IMR-90 (cell line): ENCODE data around the gene TMEM221. TPM values are rescaled to one million over a fixed set of nuclear protein-coding genes. Genes with fewer than 3 reads are reported as not detected.

Source experiments
- ATAC-seq: fragments of 200-7000 bp; cut with Tn5 transposase; 2 replicates; pipeline ENCODE4 v1.9.1; 2020; ENCODE audit warnings: low read depth, mild to moderate bottlenecking, moderate library complexity
- BruUV-seq: library from RNA; stranded (reverse); fragments of 400-500 nt; replicated peaks from 2 replicates; lab custom pipeline; 2021; lab: Mats Ljungman, UMichigan
- CTCF ChIA-PET: fragments of 300-600 bp; formaldehyde crosslinking; extraction: SDS; loops from one replicate; lab custom pipeline; 2021; ENCODE audit warnings: antibody characterized with exemption; lab: Yijun Ruan, JAX
- POLR2A ChIA-PET: fragments of 300-600 bp; sonication (Branson Sonifier 250); formaldehyde crosslinking; loops from one replicate; lab custom pipeline; 2022; ENCODE audit warnings: antibody characterized with exemption; ENCODE audit not compliant: unreplicated experiment; lab: Charles Lee
- DNase-seq: peaks from one replicate; pipeline ENCODE4 v3.0.0; 2013
- H2AFZ ChIP-seq: replicated peaks from 2 replicates; pipeline ENCODE3; 2013; ENCODE audit warnings: low read length, mild to moderate bottlenecking; ENCODE audit not compliant: poor library complexity
- H2AK5ac ChIP-seq: 2 replicates; pipeline ENCODE4 v1.6.1; 2013; ENCODE audit warnings: low read depth, low read length, inconsistent platforms
- H2AK9ac ChIP-seq: replicated peaks from 2 replicates; pipeline ENCODE3; 2013; ENCODE audit warnings: mild to moderate bottlenecking, low read depth, low read length, moderate library complexity; ENCODE audit not compliant: poor library complexity
- H2BK120ac ChIP-seq: 2 replicates; pipeline ENCODE4 v1.6.1; 2013; ENCODE audit warnings: low read depth, low read length, inconsistent platforms
- H2BK15ac ChIP-seq: 3 replicates; pipeline ENCODE4 v1.6.1; 2013; ENCODE audit warnings: low read depth, low read length, inconsistent platforms
- H2BK20ac ChIP-seq: 2 replicates; pipeline ENCODE4 v1.6.1; 2013; ENCODE audit warnings: low read depth, mild to moderate bottlenecking, inconsistent platforms, low read length, moderate library complexity
- H2BK5ac ChIP-seq: 2 replicates; pipeline ENCODE4 v1.6.1; 2013; ENCODE audit warnings: mild to moderate bottlenecking, low read depth, low read length, inconsistent platforms; ENCODE audit not compliant: poor library complexity, severe bottlenecking
- H3K14ac ChIP-seq: replicated peaks from 2 replicates; pipeline ENCODE4 v1.6.1; 2013; ENCODE audit warnings: low read depth, low read length, inconsistent platforms
- H3K18ac ChIP-seq: 2 replicates; pipeline ENCODE4 v1.6.1; 2013; ENCODE audit warnings: low read depth, low read length, control low read depth
- H3K23ac ChIP-seq: 2 replicates; pipeline ENCODE4 v1.6.1; 2013; ENCODE audit warnings: low read depth, low read length, inconsistent platforms
- H3K27ac ChIP-seq: 2 replicates; pipeline ENCODE4 v1.5.1; 2013; ENCODE audit warnings: mild to moderate bottlenecking, control low read depth, low read length; ENCODE audit not compliant: insufficient read depth
- H3K27me3 ChIP-seq: 2 replicates; pipeline ENCODE4 v1.6.1; 2013; ENCODE audit warnings: low read length; ENCODE audit not compliant: control insufficient read depth, insufficient read depth
- H3K36me3 ChIP-seq: 2 replicates; pipeline ENCODE4 v1.6.1; 2013; ENCODE audit warnings: low read length, mixed read lengths; ENCODE audit not compliant: control insufficient read depth, insufficient read depth
- H3K4ac ChIP-seq: 2 replicates; pipeline ENCODE4 v1.6.1; 2013; ENCODE audit warnings: low read depth, low read length, inconsistent platforms
- H3K4me1 ChIP-seq: 2 replicates; pipeline ENCODE4 v1.6.1; 2013; ENCODE audit warnings: low read length, mixed read lengths; ENCODE audit not compliant: control insufficient read depth, insufficient read depth
- H3K4me2 ChIP-seq: 2 replicates; pipeline ENCODE4 v1.6.1; 2013; ENCODE audit warnings: low read depth, mild to moderate bottlenecking, control low read depth, low read length, moderate library complexity
- H3K4me3 ChIP-seq: 2 replicates; pipeline ENCODE4 v1.5.1; 2013; ENCODE audit warnings: low read depth, mild to moderate bottlenecking, control low read depth, low read length, moderate library complexity; ENCODE audit not compliant: insufficient read depth
- H3K56ac ChIP-seq: 2 replicates; pipeline ENCODE4 v1.6.1; 2013; ENCODE audit warnings: low read length, inconsistent platforms; ENCODE audit not compliant: insufficient read depth; ENCODE audit errors: extremely low read depth
- H3K79me1 ChIP-seq, 2 experiments: 2 replicates each; pipeline ENCODE4 v1.6.1; 2013; ENCODE audit warnings: low read length in 2 of 2, inconsistent platforms in 1 of 2, low read depth in 1 of 2
- H3K9ac ChIP-seq: 2 replicates; pipeline ENCODE4 v1.6.1; 2013; ENCODE audit warnings: low read depth, low read length, control low read depth
- H3K9me1 ChIP-seq: 2 replicates; pipeline ENCODE4 v1.6.1; 2013; ENCODE audit warnings: low read length, inconsistent platforms; ENCODE audit not compliant: insufficient read depth
- H3K9me3 ChIP-seq: 2 replicates; pipeline ENCODE4 v1.6.1; 2013; ENCODE audit warnings: low read length; ENCODE audit not compliant: control insufficient read depth, insufficient read depth
- H4K20me1 ChIP-seq: 2 replicates; pipeline ENCODE4 v1.6.1; 2013; ENCODE audit warnings: low read length, inconsistent platforms; ENCODE audit not compliant: insufficient read depth
- H4K5ac ChIP-seq: 2 replicates; pipeline ENCODE4 v1.6.1; 2013; ENCODE audit warnings: mild to moderate bottlenecking, low read depth, low read length, control low read depth
- H4K8ac ChIP-seq, 2 experiments: 2 replicates each; pipeline ENCODE4 v1.6.1; 2013; ENCODE audit warnings: low read depth in 2 of 2, low read length in 2 of 2, control low read depth in 1 of 2, inconsistent platforms in 1 of 2
- H4K91ac ChIP-seq: 2 replicates; pipeline ENCODE4 v1.6.1; 2013; ENCODE audit warnings: low read depth, low read length, inconsistent platforms; ENCODE audit not compliant: insufficient read depth
- BHLHE40 ChIP-seq: fragments of 150-350 bp; IDR thresholded peaks from 2 replicates; pipeline ENCODE4 v1.6.1; 2016; ENCODE audit warnings: mild to moderate bottlenecking, low read depth, low read length
- CEBPB ChIP-seq: IDR thresholded peaks from 2 replicates; pipeline ENCODE4 v1.6.1; 2012; ENCODE audit warnings: low read depth, low read length, improper control_type of control experiment
- CTCF ChIP-seq: conservative IDR thresholded peaks from 2 replicates; pipeline ENCODE4 v1.5.1; 2012; ENCODE audit warnings: mild to moderate bottlenecking, low read depth, low read length, improper control_type of control experiment
- ELK1 ChIP-seq: fragments of 150-350 bp; IDR thresholded peaks from 2 replicates; pipeline ENCODE4 v1.6.1; 2016; ENCODE audit warnings: low read depth, mild to moderate bottlenecking, low read length, moderate library complexity, borderline replicate concordance
- FOS ChIP-seq: fragments of 150-350 bp; IDR thresholded peaks from 2 replicates; pipeline ENCODE4 v1.6.1; 2016; ENCODE audit warnings: low read depth, low read length
- MAFK ChIP-seq: IDR thresholded peaks from 2 replicates; pipeline ENCODE4 v1.6.1; 2012; ENCODE audit warnings: low read depth, low read length, improper control_type of control experiment
- MAZ ChIP-seq: IDR thresholded peaks from 2 replicates; pipeline ENCODE4 v1.6.1; 2012; ENCODE audit warnings: low read depth, mild to moderate bottlenecking, low read length, improper control_type of control experiment, moderate library complexity, borderline replicate concordance
- MXI1 ChIP-seq: IDR thresholded peaks from 2 replicates; pipeline ENCODE4 v1.6.1; 2012; ENCODE audit warnings: low read depth, mild to moderate bottlenecking, low read length, moderate library complexity, borderline replicate concordance
- NFE2L2 ChIP-seq: fragments of 150-350 bp; IDR thresholded peaks from 2 replicates; pipeline ENCODE4 v1.6.1; 2016; ENCODE audit warnings: low read depth, mild to moderate bottlenecking, low read length
- POLR2A ChIP-seq: IDR thresholded peaks from 2 replicates; pipeline ENCODE4 v1.6.1; 2012; ENCODE audit warnings: mild to moderate bottlenecking, low read depth, low read length
- RAD21 ChIP-seq: IDR thresholded peaks from 2 replicates; pipeline ENCODE4 v1.6.1; 2012; ENCODE audit warnings: low read length, improper control_type of control experiment
- RCOR1 ChIP-seq: IDR thresholded peaks from 2 replicates; pipeline ENCODE4 v1.6.1; 2012; ENCODE audit warnings: mild to moderate bottlenecking, low read length, improper control_type of control experiment; ENCODE audit not compliant: insufficient replicate concordance
- USF2 ChIP-seq: fragments of 150-350 bp; IDR thresholded peaks from 2 replicates; pipeline ENCODE4 v1.6.1; 2017; ENCODE audit warnings: mild to moderate bottlenecking, antibody characterized with exemption, low read length, low read depth
- WGBS, 2 experiments: methylation state at CpG; one replicate each; pipeline versions ENCODE4 v1.1.5 to v1.1.7; 2013; ENCODE audit warnings: missing lambda C conversion rate in 2 of 2; ENCODE audit not compliant: insufficient read length in 1 of 2; ENCODE audit errors: extremely low coverage in 2 of 2; 5-methylcytosine and 5-hydroxymethylcytosine counted together
- dilution Hi-C: fragments of 300-500 bp; cut with HindIII; formaldehyde crosslinking; loops from one replicate; pipeline ENCODE4 v1.14.3; 2018; ENCODE audit warnings: low sequenced_read_pairs; ENCODE audit not compliant: unreplicated experiment
- in situ Hi-C: fragments of 300-500 bp; cut with MboI; formaldehyde crosslinking; loops from 3 replicates; pipeline ENCODE4 v1.14.3; 2019; ENCODE audit warnings: low sequenced_read_pairs, inconsistent platforms, mixed read lengths
- intact Hi-C: fragments of 100-400 bp; cut with micrococcal nuclease; formaldehyde crosslinking; loops from 2 replicates; pipeline ENCODE4 v1.10.0; 2022
- polyA plus RNA-seq, 3 experiments: library from polyadenylated mRNA; depleted of rRNA; stranded (reverse); fragments of >200 nt; gene quantifications; 2 replicates each; pipeline ENCODE4 v1.2.3, GENCODE V29; 2012; ENCODE audit warnings: low replicate concordance in 1 of 3
- total RNA-seq: library from RNA; depleted of rRNA; stranded (reverse); fragments of >200 nt; gene quantifications from 2 replicates; pipeline ENCODE4 v1.2.3, GENCODE V29; 2012

Gene TMEM221
- total and polyA plus RNA-seq, 2 of the 4 experiments (the other 2 are of a cell fraction), result 0.12 TPM; not detected in 1

GRCh38 chr19:17481986-17482385 is 33.5 kb upstream of the TMEM221 start:
- Histone ChIP-seq H3K18ac (no peak overlapping the region), H4K91ac (no peak overlapping the region), H3K4ac (no peak overlapping the region), H3K4me3 (no peak overlapping the region), H4K8ac (no peak overlapping the region), H2BK120ac (no peak overlapping the region), H2BK5ac (no peak overlapping the region), H3K27me3 (no peaks in the 10 kb centered on the region), H2AFZ (no peak overlapping the region), H2AK9ac (peak overlapping the region; percentile 37), H2BK15ac (no peak overlapping the region), H3K56ac (no peak overlapping the region), H3K9me1 (peaks cover 7% of the 10 kb centered on the region; the same call in 1 of the 2 replicates), H2AK5ac (no peak overlapping the region; the same call in 1 of the 2 replicates), H3K36me3 (peaks cover 1% of the 10 kb centered on the region; the same call in 1 of the 2 replicates), H3K27ac (no peak overlapping the region), H3K9me3 (no peaks in the 10 kb centered on the region), H4K5ac (no peak overlapping the region), H4K20me1 (peaks cover 28% of the 10 kb centered on the region), H2BK20ac (no peak overlapping the region), H3K9ac (no peak overlapping the region), H3K4me2 (no peak overlapping the region), H3K79me1 (peaks cover 24 to 45% of the 10 kb centered on the region in 2 experiments), H3K4me1 (peaks cover 4% of the 10 kb centered on the region), H3K23ac (no peak overlapping the region), H3K14ac (no peak overlapping the region)
- ChIA-PET POLR2A (no interaction called here), CTCF (no interaction called here)
- in situ Hi-C loops, result no loop called here
- no peak for TF ChIP-seq FOS
- TF ChIP-seq NFE2L2, result no peak
- TF ChIP-seq POLR2A, result no peak
- TF ChIP-seq CEBPB, result no peak
- no peak for TF ChIP-seq MAZ
- TF ChIP-seq RCOR1, result no peak
- TF ChIP-seq MAFK, result no peak
- no peak for TF ChIP-seq RAD21
- no peak for TF ChIP-seq MXI1
- no peak for TF ChIP-seq ELK1
- no peak for TF ChIP-seq CTCF
- TF ChIP-seq BHLHE40, result no peak
- TF ChIP-seq USF2, result no peak
- intact Hi-C loops, result no loop called here
- dilution Hi-C loops, result no loop called here
- ATAC-seq (no peak), DNase-seq (no peak)
- WGBS, 2 experiments, result 91% methylated on average over 8 of the region's 13 CpGs; no CpG with 5 or more reads in 1 of the 2 experiments
- no TSS peak for BruUV-seq
